GM19240 (cell line): ENCODE measurements around the gene PAQR7.
A peak's percentile ranks its signal among the peaks of the same experiment; 100 is the strongest.

Experiments
- DNase-seq: peaks from one replicate; pipeline ENCODE4 v3.0.0; 2011; ENCODE audit warnings: low spot score; ENCODE audit not compliant: insufficient read length

PAQR7 gene

GRCh38 chr1:25874209-25874608, 1.3 kb downstream of the PAQR7 start:
- no peak for DNase-seq

GRCh38 chr1:25873120-25873519, 2.4 kb downstream of the PAQR7 start:
- no peak for DNase-seq

DNA sequence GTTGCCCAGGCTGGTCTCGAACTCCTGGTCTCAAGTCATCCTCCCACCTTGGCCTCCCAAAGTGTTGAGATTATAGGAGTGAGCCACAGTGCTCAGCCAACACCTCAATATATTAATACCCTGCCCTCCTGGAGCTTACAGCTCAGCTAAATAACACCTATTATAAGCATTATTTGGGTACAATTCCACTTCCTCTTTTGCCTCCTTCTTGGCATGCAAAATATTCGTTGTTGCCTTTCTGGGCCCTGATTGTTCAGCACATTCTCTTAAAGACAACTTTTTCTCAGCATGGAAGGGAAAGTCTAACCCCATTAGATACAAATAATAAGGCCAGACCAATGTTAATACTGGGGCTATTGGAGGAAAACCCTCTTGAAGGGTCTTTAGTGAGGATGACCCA, 2.8 kb downstream of the PAQR7 start:
- DNase-seq, result no peak

- no peak for DNase-seq
These were observed 3.6 kb downstream of the PAQR7 start for GRCh38 chr1:25871704-25872494.

- DNase-seq, result no peak
These were observed 4.3 kb downstream of the PAQR7 start for GRCh38 chr1:25871086-25871703.

GRCh38 chr1:25870614-25871013, 4.9 kb downstream of the PAQR7 start:
- no peak for DNase-seq

- DNase-seq, result no peak
These were observed 5.5 kb downstream of the PAQR7 start for GRCh38 chr1:25869909-25870606.

DNA sequence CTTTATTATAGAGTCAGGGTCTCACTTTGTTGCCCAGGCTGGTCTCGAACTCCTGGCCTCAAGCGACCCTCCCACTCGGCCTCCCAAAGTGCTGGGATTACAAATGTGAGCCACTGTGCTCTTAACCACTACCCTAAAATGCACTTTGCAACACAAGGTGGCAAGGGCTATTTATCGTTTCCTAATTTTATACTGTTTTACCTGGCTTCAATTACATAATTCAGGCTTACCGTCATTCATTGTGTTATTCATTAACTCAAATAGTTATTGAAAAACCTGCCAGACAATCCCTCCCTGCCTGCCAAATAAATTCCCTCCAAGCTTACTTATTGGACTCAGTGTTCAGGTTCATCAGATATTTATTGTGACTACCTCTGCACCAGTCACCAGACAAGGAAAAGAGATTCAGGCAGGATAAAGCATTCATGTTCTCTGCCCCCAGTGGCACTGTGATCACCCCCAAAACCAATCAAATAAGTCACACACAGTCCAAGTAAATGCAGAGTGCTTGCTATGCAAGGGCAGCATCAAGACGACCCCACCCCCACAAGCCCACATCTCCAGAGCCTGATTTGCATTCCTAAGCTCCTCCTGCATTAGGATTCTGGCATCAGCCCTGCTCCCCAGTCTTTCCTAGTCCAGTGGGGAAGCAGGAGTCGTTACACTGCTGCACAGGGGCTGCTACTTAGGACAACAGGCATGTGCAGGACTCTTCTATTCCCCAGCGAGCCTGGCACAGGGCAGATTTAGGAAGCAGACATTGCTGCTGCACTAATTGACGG, 8.1 kb downstream of the PAQR7 start:
- no peak for DNase-seq

- DNase-seq, result no peak
These were observed 9.2 kb downstream of the PAQR7 start for GRCh38 chr1:25866288-25866687.

- no peak for DNase-seq
These were observed 11.1 kb downstream of the PAQR7 start for GRCh38 chr1:25864434-25864833.

DNA sequence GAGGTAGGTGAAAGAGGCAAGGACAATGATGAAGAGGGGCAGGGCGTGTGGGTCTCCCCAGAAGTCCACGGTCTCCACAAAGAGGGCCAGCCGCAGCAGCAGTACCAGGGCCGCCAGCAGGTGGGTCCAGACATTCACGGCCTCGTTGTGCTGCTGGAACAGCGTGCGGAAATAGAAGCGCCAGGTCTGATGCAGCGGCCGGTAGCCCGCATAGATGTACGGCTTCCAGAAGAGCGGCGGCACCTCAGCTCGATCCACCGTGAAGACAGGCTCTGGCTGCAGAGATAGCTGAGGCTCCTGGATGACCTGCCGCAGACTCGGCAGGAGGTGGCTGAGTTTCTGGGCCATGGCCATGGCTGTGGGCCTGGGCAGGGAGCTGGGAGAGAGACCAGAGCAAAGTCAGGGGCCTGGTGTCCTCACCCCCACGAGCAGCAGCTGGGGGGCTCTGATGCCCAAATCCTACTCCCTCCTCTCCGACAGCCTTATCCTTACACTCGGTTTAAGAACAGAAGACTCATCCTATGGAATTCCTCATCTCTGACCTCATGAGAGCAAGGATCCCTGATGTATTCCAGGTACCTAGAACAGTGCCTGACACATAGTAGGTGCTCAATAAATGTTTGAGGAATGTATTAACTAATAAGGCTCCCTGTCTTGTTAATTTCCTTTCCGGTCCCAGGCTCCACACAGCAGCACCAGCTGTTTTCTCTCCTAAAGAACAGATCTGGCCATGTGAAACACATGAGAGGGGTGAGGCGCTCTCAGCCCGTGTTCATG, 11.8 kb downstream of the PAQR7 start:
- no peak for DNase-seq

DNA sequence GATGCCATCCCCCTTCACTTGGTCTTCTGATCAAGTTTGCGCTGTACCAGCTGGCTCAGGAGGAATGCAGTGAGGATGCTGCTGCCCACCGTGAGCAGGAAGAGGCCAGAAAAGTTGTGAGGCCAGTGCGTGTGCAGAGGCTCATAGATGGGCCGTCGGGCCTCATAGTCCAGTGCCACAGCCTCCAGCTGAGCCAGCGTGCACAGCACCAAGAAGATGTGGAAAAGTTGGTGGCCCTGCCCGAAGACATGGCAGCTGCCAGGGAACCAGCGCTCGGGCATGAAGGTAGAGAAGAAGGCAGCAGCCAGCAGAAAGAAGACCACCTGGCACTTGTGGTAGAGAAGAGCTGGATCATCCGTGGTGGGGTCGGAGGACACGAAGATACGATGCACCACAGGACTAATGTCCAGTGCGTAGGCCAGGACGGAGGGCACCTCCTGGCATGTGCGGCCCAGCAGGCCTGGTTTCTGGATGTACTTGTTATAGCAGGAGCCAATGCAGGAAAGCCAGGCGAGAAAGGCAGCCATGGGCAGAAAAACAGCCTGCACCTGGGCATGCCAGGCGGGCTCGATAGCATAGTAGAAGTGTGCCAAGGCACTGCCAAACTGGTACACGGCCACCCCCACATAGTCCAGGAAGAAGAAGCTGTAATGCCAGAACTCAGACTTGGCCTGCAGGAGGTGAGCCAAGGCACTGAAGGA, 12.6 kb downstream of the PAQR7 start:
- DNase-seq, result no peak

DNA sequence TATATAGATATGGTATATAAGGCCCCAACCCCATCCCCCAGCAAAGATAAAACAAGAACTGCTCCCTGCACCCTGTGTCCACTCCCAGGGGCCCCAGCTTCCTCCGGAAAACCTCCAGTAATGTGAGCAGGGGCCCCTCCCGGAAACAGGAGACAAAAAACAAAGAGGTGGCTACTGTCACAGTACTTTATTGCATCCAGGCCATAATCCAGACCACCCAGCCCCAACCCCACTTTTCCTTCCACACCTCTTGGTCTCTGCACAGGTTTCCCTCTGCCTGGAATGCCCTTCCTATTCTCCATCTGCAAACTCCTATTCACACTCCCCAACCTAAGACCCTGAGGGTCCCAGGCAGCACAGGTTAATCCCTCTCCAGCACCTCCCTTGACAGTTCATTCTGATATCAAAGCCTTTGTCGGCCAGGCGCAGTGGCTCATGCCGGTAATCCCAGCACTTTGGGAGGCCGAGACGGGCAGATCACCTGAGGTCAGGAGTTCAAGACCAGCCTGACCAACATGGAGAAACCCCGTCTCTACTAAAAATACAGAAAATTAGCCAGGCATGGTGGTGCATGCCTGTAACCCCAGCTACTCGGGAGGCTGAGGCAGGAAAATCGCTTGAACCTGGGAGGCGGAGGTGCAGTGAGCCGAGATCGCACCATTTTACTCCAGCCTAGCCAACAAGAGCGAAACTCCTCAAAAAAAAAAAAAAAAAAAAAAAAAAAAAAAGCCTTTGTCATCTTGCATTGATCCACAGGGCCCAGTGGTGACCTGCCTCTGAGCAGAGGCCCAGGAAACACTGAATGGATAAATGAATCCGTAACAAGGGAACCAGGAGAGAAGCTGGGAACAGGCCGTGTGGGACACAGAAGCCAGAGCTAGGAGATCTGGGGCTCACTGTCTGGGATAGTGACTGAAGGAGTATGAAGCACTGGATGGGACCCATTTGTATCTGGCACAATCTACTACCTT, 13.9 kb downstream of the PAQR7 start:
- DNase-seq, result no peak

DNA sequence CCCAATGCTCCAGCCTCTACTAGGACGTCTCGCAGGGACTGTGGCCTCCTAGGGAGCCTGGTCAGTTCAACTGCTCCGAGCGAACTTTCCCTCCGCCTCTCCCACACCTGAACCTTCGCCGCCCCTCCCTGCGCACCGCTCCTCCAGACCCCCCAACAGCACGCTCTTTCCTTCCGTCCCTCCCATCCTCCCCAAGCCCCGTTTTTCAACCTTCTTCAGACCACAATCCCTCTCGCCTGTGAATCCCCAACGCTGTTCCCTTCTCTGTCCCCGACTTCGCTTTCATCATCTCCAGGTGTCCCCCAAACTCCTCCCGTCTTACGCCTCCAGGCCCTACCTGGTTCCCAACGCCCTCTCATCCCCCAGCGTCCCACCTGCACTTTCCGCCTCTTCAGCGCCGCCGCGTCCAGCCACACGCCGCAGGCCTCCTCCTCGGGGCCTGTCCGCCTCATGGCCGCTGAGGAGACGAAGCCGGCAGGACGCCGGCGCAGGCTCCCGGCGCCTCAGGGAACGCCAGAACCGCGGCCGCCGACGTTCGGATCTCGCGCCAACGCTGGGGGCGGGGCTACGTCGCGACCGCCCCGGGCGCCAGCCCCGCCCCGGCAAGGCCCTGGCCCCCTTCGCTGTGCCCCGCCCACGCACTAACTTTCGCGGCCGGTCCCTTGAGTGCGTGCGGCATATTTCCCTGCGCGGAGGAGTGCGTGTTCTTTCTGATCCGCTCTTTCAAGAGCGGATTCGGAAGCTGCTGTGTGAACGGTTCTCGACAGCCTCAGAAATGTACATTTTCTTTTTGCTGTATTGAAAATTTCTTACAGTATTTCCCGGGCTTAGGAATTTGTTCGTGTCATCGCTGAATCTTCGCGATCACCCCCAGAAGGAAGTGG, 16.4 kb downstream of the PAQR7 start, which contains the start of gene AUNIP:
Gene AUNIP (minus strand): TSS at position 552 of the 884 bp plus-strand sequence. CDS start 100 bp downstream, at position 452.
- peak; percentile 93 for DNase-seq

DNA sequence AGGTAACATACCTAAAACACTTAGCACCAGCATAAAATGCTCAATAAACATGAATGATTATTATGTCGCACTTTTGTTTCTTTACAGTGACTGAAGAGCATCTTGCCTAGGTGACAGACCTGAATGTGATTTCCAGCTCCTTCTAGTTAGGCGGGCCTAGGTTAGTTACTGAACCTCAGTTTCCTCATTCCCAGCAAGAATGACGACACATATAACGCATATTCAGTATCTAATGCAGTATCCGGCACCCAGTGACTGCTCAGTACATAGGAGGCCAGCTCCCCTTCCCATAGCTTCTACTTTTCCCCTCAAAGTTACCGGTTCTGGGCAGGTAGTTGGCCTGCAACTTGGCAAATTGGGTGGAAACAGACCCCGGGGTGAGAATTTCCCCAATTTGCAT, 17.0 kb downstream of the PAQR7 start:
- no peak for DNase-seq

GRCh38 chr1:25856856-25857255, 18.7 kb downstream of the PAQR7 start:
- no peak for DNase-seq

GRCh38 chr1:25854554-25854953, 21.0 kb downstream of the PAQR7 start:
- no peak for DNase-seq

GRCh38 chr1:25848531-25848930, 27.0 kb downstream of the PAQR7 start:
- no peak for DNase-seq
